Activated CD8-positive, alpha-beta memory T cell treated with anti-CD3 and anti-CD28 coated beads, Interleukin-2, amount 50 U/mL, for 1 hour (primary cell): ENCODE data around the gene KCNAB2.
A peak's percentile ranks its signal among the peaks of the same experiment; 100 is the strongest.

Source experiments
- DNase-seq: peaks from one replicate; pipeline ENCODE4 v3.0.0-alpha.2; 2020; ENCODE audit errors: extremely low read depth

The KCNAB2 gene

GRCh38 chr1:6129313-6129712 lies 83.6 kb downstream of the KCNAB2 start:
- DNase-seq: no peak

- no peak for DNase-seq
Observed at GRCh38 chr1:6130036-6130435, 84.3 kb downstream of the KCNAB2 start.

GRCh38 chr1:6130596-6130995 lies 84.9 kb downstream of the KCNAB2 start:
- no peak for DNase-seq

- DNase-seq: no peak
Observed at GRCh38 chr1:6131561-6131960, 85.9 kb downstream of the KCNAB2 start.

- DNase-seq: no peak
Observed at GRCh38 chr1:6133146-6133895, 87.6 kb downstream of the KCNAB2 start.

- DNase-seq: no peak
Observed at GRCh38 chr1:6134206-6134605, 88.5 kb downstream of the KCNAB2 start.

GRCh38 chr1:6134741-6135510 lies 89.2 kb downstream of the KCNAB2 start:
- no peak for DNase-seq

GRCh38 chr1:6136516-6137220 lies 91.0 kb downstream of the KCNAB2 start:
- DNase-seq: no peak

GRCh38 chr1:6137758-6138157 lies 92.1 kb downstream of the KCNAB2 start:
- no peak for DNase-seq

GRCh38 chr1:6140413-6140812 lies 94.7 kb downstream of the KCNAB2 start:
- DNase-seq: no peak

GRCh38 chr1:6141592-6141991 lies 95.9 kb downstream of the KCNAB2 start:
- no peak for DNase-seq

- no peak for DNase-seq
Observed at GRCh38 chr1:6142036-6142621, 96.4 kb downstream of the KCNAB2 start.

GRCh38 chr1:6142734-6143133 lies 97.0 kb downstream of the KCNAB2 start:
- no peak for DNase-seq

GRCh38 chr1:6143395-6143794 lies 97.7 kb downstream of the KCNAB2 start:
- no peak for DNase-seq

- no peak for DNase-seq
Observed at GRCh38 chr1:6144175-6144574, 98.5 kb downstream of the KCNAB2 start.

GRCh38 chr1:6144647-6145395 lies 99.1 kb downstream of the KCNAB2 start:
- no peak for DNase-seq

- DNase-seq: no peak
Observed at GRCh38 chr1:6145396-6145750, 99.7 kb downstream of the KCNAB2 start.

- no peak for DNase-seq
Observed at GRCh38 chr1:6145864-6146410, 100.2 kb downstream of the KCNAB2 start.

- DNase-seq: peak; percentile 7
Observed at GRCh38 chr1:6148497-6149241, 103.0 kb downstream of the KCNAB2 start.

- DNase-seq: no peak
Observed at GRCh38 chr1:6149597-6149996, 103.9 kb downstream of the KCNAB2 start.
